GM12891 (cell line): ENCODE measurements around the gene ITM2C.

Experiments used
- DNase-seq: peaks from one replicate; pipeline ENCODE4 v3.0.0; 2011; ENCODE audit warnings: low spot score; ENCODE audit not compliant: insufficient read length
- FAIRE-seq: peaks from 2 replicates; lab custom pipeline; 2011; peaks lifted over from hg19 to GRCh38; lab: Jason Lieb, UNC
- PAX5 ChIP-seq: IDR thresholded peaks from 2 replicates; pipeline ENCODE4 v1.6.1; 2011; ENCODE audit warnings: low read length, moderate library complexity, mild to moderate bottlenecking; ENCODE audit not compliant: insufficient read depth, severe bottlenecking
- POLR2A ChIP-seq: IDR thresholded peaks from 2 replicates; pipeline ENCODE4 v1.6.1; 2011; ENCODE audit warnings: low read depth, low read length, control low read depth
- POLR2AphosphoS5 ChIP-seq: IDR thresholded peaks from 2 replicates; pipeline ENCODE4 v1.6.1; 2011; ENCODE audit warnings: low read depth, low read length, control low read depth
- POU2F2 ChIP-seq: IDR thresholded peaks from 2 replicates; pipeline ENCODE4 v1.6.1; 2011; ENCODE audit warnings: low read depth, mild to moderate bottlenecking, control low read depth, low read length, moderate library complexity
- SPI1 ChIP-seq: IDR thresholded peaks from 2 replicates; pipeline ENCODE4 v1.6.1; 2011; ENCODE audit warnings: low read depth, low read length, control low read depth
- TAF1 ChIP-seq: IDR thresholded peaks from 2 replicates; pipeline ENCODE4 v1.6.1; 2011; ENCODE audit warnings: low read depth, low read length, control low read depth

ITM2C gene

GRCh38 chr2:230899287-230899686, 34.5 kb downstream of the ITM2C start:
- TF ChIP-seq TAF1 = no peak
- TF ChIP-seq PAX5 = no peak
- TF ChIP-seq POU2F2 = no peak
- no peak for TF ChIP-seq POLR2AphosphoS5
- no peak for TF ChIP-seq POLR2A
- no peak for TF ChIP-seq SPI1
- DNase-seq = no peak

DNA sequence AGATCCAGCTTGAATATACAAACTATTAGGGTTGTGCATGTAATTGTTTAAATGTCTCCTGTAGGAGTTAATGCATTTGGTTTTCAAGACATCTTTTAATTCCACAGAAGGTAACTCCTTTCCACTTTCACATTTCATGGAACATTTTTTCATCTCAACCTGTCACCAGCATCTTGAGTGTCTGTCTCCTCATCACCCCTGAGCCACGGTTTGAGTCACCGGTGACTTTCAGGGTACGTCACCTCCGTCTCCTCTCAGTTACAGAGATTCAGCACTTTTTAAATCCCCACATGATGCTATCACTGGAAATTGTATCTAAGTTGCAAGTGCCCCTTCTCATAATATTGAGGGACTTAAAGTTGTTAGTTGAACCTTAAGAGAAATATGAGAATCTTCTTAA, 35.0 kb downstream of the ITM2C start:
- no peak for DNase-seq
- no peak for TF ChIP-seq SPI1
- no peak for TF ChIP-seq POU2F2
- TF ChIP-seq PAX5 = no peak
- TF ChIP-seq TAF1 = no peak
- no peak for TF ChIP-seq POLR2A
- TF ChIP-seq POLR2AphosphoS5 = no peak
- FAIRE-seq = no peak

More at GRCh38 chr2:230899287-230899686, 34.5 kb downstream of the ITM2C start:
- no peak for FAIRE-seq

GRCh38 chr2:230900336-230900995, 35.7 kb downstream of the ITM2C start:
- no peak for FAIRE-seq

GRCh38 chr2:230901006-230901405, 36.3 kb downstream of the ITM2C start:
- FAIRE-seq (no peak), DNase-seq (no peak)
- TF ChIP-seq POLR2A (no peak), SPI1 (no peak), TAF1 (no peak), PAX5 (no peak), POLR2AphosphoS5 (no peak)

More at GRCh38 chr2:230900336-230900995, 35.7 kb downstream of the ITM2C start:
- TF ChIP-seq POLR2A (no peak), POLR2AphosphoS5 (no peak), POU2F2 (no peak), PAX5 (no peak), SPI1 (no peak), TAF1 (no peak)
- DNase-seq = no peak

DNA sequence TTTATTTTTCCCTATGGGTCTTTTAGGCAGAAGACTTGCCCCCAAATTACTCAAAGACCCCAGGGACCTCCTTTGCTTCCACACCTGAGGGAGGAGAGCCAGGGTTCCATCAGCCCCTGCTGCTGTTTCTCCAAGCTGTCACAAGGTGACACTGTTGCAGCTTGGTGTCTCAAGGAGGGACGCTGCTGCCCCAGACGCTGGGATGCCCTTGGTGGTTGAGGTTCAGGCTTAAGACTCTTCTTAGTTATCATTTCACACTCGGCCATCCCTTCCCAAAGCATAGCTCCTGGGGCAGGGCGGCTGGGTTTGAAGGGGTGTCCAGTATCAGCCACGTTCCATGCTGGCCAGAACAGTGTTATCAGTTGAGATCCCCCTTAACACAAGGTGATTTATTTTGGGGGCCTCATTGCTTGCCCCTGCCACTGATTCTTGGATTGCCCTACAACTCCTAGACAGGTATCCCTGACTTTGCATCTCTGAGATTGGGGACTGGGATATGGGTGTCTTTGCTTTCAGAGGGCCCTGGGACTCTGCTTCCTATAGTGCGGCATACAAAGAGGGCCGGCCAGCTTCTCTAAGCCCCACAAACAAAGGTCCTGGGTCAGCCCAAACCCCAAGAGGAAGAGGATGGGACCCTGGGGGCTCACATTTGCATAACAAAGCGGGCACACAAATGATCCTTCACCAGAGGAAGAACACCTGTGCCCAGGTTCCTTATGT, 37.6 kb downstream of the ITM2C start:
- peak; percentile 94 for FAIRE-seq
- DNase-seq = no peak
- TF ChIP-seq SPI1 = no peak
- TF ChIP-seq PAX5 = no peak
- TF ChIP-seq POLR2A = no peak
- no peak for TF ChIP-seq POLR2AphosphoS5
- peak; percentile 41; the same call in 1 of the 2 replicates for TF ChIP-seq POU2F2
- TF ChIP-seq TAF1 = no peak

GRCh38 chr2:230903231-230904150, 38.7 kb downstream of the ITM2C start:
- DNase-seq = no peak
- FAIRE-seq = no peak
- TF ChIP-seq TAF1 (no peak), POLR2A (no peak), PAX5 (no peak), SPI1 (no peak), POU2F2 (no peak), POLR2AphosphoS5 (no peak)

DNA sequence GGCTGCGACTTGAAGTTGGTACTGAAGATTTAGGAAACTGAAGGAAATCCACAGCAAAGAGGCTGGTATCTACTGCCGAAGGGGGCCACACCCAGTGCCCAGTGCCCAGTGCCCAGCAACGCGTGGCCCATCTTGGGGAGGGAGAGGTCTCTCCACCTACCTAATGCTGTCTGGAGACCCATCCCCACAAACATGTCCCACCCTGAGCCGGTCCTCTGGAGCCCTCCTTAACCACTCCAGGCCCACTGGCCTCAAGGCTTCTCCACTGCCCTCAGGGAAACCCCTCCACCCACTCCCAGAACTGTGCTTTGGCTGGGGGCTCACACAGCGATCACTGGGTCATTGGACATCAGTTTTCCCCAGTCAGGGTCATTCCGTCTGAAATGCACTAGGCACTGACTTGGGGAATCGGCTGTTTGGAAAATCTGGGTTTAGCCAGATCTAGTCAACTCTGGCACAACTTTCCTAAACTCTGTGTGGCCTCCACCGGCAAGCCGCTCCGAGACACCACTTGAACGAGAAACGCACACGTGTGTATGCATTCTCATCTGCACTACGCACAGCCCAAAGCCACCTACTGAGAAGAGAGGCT, 40.2 kb downstream of the ITM2C start:
- DNase-seq (no peak), FAIRE-seq (no peak)
- peak; percentile 37 for TF ChIP-seq POLR2A
- no peak for TF ChIP-seq SPI1
- TF ChIP-seq TAF1 = no peak
- no peak for TF ChIP-seq PAX5
- TF ChIP-seq POLR2AphosphoS5 = peak; percentile 47; the same call in 1 of the 2 replicates

- FAIRE-seq = no peak
- no peak for DNase-seq
- TF ChIP-seq PAX5 (no peak), POU2F2 (peak; percentile 68; the same call in 1 of the 2 replicates)
These were observed 41.0 kb downstream of the ITM2C start for GRCh38 chr2:230905448-230906421.
